GM20000 (cell line): Measurements from ENCODE around the gene TENT4B.
"Not testable (repeated sequence)": the region's sequence is repeated elsewhere in the genome, so short reads cannot be mapped to it uniquely, and the experiment has no call there.

Source experiments
- DNase-seq: peaks from one replicate; pipeline ENCODE4 v3.0.0; 2012; ENCODE audit warnings: low spot score
- CTCF ChIP-seq: IDR thresholded peaks from 2 replicates; pipeline ENCODE4 v1.5.1; 2012; ENCODE audit warnings: mild to moderate bottlenecking, control low read depth; ENCODE audit errors: extremely low read depth, missing control alignments

TENT4B gene

GRCh38 chr16:50235581-50235980, 82.5 kb downstream of the TENT4B start:
- DNase-seq: no peak
- no peak for TF ChIP-seq CTCF

- TF ChIP-seq CTCF: no peak
- DNase-seq: no peak
Measured at GRCh38 chr16:50238314-50238713, 85.2 kb downstream of the TENT4B start.

- no peak for DNase-seq
- no peak for TF ChIP-seq CTCF
Measured at GRCh38 chr16:50238868-50239301, 85.8 kb downstream of the TENT4B start.

GRCh38 chr16:50243024-50243423, 89.9 kb downstream of the TENT4B start:
- DNase-seq: not testable (repeated sequence)

- no peak for TF ChIP-seq CTCF
- DNase-seq: no peak
Measured at GRCh38 chr16:50244140-50244503, 91.0 kb downstream of the TENT4B start.

- no peak for TF ChIP-seq CTCF
- DNase-seq: no peak
Measured at GRCh38 chr16:50244504-50245416, 91.7 kb downstream of the TENT4B start.

GRCh38 chr16:50245417-50246298, 92.6 kb downstream of the TENT4B start:
- peak; percentile 97 for DNase-seq

More at GRCh38 chr16:50245417-50246298, 92.6 kb downstream of the TENT4B start:
- peak; percentile 66 for TF ChIP-seq CTCF
